Ovary (tissue), 3 donors: ENCODE results near the gene PCDHA10.
"Not testable (repeated sequence)": the region's sequence is repeated elsewhere in the genome, so short reads cannot be mapped to it uniquely, and the experiment has no call there.

Experiments used
- EP300 ChIP-seq: sonication (generic); formaldehyde crosslinking; IDR thresholded peaks from one replicate; pipeline ENCODE4 v1.6.1; 2017; ENCODE audit warnings: antibody characterized with exemption
- POLR2A ChIP-seq: fragments of 450-650 bp; IDR thresholded peaks from one replicate; pipeline ENCODE4 v1.6.1; 2017; ENCODE audit warnings: antibody characterized with exemption, mild to moderate bottlenecking, moderate library complexity
- TF ChIP-seq, protein P1 (sequence below), 3 donors: fragments of 450-650 bp in 2 of 3; fragments of 200-600 bp in 1 of 3; IDR thresholded peaks; one replicate each; pipeline versions ENCODE4 v1.5.1 to v1.8.0; 2016 to 2022; ENCODE audit warnings: antibody characterized with exemption in 3 of 3, mild to moderate bottlenecking in 1 of 3
- donor health status: DM: no; HTN: no; CAD: no.

DNA sequence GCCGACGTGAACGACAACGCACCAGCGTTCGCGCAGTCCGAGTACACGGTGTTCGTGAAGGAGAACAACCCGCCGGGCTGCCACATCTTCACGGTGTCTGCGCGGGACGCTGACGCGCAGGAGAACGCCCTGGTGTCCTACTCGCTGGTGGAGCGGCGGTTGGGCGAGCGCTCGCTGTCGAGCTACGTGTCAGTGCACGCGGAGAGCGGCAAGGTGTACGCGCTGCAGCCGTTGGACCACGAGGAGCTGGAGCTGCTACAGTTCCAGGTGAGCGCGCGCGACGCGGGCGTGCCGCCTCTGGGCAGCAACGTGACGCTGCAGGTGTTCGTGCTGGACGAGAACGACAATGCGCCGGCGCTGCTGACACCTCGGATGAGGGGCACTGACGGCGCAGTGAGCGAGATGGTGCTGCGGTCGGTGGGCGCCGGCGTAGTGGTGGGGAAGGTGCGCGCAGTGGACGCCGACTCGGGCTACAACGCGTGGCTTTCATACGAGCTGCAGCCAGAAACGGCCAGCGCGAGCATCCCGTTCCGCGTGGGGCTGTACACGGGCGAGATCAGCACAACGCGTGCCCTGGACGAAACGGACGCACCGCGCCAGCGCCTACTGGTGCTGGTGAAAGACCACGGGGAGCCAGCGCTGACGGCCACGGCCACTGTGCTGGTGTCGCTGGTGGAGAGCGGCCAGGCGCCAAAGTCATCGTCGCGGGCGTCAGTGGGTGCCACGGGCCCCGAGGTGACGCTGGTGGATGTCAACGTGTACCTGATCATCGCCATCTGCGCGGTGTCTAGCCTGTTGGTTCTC, 5.7 kb upstream of the PCDHA10 start:
- TF ChIP-seq POLR2A, EP300: not testable (repeated sequence)
- TF ChIP-seq, protein P1, sequence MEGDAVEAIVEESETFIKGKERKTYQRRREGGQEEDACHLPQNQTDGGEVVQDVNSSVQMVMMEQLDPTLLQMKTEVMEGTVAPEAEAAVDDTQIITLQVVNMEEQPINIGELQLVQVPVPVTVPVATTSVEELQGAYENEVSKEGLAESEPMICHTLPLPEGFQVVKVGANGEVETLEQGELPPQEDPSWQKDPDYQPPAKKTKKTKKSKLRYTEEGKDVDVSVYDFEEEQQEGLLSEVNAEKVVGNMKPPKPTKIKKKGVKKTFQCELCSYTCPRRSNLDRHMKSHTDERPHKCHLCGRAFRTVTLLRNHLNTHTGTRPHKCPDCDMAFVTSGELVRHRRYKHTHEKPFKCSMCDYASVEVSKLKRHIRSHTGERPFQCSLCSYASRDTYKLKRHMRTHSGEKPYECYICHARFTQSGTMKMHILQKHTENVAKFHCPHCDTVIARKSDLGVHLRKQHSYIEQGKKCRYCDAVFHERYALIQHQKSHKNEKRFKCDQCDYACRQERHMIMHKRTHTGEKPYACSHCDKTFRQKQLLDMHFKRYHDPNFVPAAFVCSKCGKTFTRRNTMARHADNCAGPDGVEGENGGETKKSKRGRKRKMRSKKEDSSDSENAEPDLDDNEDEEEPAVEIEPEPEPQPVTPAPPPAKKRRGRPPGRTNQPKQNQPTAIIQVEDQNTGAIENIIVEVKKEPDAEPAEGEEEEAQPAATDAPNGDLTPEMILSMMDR (IDR thresholded peaks at IDR 0.05) = not testable (repeated sequence)
